8988T (cell line): ENCODE measurements around the gene MYL3.

ENCODE experiments used
- DNase-seq: peaks from one replicate; pipeline ENCODE4 v3.0.0; 2011

The MYL3 gene

DNA sequence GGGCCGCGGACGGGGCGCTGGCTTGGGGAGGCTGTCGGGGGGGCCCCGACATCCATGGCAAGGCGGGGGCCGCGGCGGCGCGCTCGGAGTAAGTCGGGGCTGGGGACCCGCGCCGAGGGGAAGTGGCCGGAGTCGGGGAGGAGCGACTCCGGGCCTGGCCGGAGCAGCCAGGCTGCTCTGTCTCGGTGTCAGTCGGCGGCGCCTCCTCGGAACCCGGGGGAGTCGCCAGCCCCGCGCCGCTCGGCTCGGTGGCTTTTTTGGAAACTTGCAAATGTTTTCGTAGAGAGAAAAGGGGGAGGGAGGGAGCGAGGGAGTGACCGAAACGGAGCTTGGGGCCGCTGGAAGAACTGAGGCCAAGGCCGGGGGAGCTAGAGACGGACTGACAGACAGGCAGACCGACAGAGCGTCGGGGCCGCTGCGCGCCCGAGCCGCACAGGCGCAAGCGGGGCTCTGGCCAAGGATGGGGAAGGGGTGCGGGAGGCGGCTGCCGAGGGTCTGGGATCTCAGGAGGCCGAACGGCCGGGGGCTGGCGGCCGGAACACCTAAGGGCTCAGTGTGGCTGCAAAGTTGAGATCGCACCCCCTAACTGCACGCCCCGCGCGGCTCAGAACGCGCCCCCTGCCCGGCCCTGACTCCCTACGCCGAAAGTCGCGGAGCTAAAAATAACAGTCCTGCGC is 19.3 kb upstream of the MYL3 start:
- peak; percentile 84 for DNase-seq

DNA sequence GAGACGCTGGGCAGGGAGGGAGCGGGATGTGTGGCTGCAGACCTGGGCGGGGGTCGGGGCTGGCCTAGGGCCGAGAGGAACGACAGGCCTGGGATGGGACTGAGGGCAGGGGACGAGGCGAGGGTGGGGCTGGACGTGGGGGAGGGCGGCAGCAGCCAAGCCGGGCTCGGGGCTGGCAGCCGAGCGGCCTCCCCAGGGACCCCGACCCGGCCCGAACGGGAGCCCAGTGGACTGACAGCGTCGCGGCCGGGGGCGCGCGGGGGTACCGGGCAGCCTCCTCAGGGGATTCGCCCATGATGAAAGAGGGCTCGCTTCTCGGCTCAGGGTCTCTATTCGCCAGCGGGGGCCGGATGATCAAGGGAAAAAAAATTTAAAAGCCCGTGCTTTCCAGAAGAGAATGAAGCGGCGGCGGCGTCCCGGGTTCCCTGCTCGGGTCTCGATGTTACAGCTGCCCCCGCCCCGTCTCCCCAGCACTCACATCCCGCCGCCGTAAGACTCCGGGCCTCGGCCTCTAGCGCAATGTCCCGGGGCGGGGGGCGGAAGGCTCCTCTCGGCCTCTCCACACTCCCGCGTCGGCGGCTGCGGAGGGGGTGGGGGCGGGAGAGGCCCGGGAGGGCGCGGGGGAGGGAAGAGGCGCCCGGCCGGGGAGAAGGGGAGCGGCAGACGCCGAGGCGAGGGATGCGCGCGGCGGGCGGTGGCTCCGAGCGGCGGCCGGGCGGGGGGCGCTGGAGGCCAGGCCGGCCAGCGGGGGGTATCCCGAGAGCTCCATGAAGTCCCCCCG is 18.5 kb upstream of the MYL3 start:
- peak; percentile 72 for DNase-seq

DNA sequence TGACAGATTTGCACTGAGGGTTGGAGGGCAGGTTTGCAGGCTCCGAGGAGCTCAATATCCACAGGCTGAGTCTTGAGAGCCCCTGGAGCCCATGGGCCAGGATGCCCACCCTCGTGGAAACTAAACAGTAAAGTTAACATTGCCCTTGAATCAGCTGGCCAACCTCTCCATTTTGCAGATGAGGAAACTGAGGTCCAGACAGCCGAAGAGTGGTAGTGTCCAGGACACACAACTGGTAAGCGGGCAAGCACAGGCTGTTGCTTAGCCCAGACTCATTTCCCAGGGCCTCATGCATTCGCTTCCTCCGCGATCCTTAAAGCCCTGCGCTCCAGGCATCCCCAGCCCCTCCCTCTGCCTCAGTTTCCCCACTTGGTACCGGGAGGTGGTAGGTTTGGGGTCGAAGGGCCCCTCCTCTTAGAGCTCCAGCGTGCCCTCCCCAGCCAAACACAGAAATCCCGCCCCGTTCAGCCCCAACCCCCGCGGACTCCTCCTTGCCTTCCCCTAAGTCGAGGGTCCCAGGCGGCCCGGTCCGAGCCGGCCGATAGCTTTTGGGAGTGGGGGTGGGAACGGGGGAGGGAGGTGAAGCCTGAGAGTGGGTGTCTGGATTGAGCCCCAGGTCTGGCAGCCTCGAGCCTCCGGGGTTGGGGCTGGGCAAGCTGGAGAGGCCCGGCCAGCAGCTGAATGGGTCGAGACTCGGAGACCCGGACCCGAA is 17.8 kb upstream of the MYL3 start:
- no peak for DNase-seq

DNA sequence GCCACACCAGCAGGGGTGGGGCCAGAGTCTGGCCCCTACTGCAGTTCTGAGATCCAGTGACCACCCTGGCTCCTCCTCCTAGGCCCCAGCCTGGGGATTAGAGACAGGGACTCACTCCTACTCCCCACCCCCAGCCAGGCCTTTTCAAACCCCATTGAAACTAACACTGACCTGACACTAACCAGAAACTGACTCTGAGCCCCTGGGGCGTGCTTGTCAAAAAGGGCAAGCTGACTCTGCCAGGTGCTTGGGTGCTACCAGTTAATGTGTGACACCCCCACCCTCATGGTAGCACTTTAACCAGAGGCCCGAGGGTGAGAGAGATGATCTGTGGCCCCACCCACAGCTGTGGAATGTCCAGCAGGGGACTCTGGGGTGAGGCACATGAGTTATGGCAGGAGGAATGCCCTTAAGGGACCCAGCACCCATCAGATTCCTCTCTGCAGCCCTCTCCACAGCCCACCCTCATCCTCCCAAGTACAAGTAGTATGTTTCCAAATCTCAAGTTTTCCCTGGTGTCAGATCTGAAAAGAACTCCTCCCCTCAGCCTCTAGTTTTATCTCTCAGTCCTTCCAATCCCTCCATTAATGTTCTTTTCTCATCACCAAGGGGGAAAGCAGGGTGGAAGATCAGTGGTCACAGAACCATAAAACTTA is 15.7 kb upstream of the MYL3 start:
- DNase-seq: no peak

DNA sequence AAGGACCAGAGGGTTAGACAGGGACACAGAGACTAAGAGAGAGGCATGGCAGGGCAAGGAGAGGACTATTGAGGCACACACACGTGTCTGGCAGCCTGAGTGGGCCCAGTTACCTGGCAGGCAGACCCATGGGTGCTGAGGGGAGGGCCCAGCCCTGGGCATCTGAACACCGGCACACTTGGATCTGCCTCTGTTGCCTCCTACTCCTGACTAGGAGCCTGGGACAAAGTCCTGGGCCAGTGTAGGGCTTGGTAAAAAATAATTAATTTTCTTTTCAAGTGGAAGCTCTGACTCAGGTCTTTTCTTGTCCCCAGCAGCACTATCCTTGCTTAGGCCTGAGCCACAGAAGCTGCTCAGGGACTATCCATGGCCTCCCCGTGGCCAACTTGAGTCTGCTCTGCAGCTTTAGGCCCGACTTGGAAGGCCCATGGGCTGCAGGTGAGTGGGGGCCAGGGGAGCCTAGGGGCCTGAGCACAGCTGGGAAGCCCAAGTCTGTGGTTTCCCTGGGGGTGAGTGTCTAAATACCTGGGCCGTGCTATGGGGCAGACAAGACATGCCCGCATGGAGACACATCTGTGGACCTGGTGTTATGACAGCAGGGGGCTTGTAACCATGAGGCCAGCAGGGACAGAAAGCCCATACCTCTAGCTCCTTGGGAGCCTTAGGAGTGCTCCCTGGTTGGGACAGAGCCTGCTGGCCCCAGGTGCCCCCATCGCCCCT is 14.3 kb upstream of the MYL3 start, which contains the start of gene PTH1R:
Gene PTH1R, plus strand, starts transcription at position 316 of the 720 bp plus-strand sequence. CDS start 5,839 bp downstream, outside the sequence.
- no peak for DNase-seq

DNA sequence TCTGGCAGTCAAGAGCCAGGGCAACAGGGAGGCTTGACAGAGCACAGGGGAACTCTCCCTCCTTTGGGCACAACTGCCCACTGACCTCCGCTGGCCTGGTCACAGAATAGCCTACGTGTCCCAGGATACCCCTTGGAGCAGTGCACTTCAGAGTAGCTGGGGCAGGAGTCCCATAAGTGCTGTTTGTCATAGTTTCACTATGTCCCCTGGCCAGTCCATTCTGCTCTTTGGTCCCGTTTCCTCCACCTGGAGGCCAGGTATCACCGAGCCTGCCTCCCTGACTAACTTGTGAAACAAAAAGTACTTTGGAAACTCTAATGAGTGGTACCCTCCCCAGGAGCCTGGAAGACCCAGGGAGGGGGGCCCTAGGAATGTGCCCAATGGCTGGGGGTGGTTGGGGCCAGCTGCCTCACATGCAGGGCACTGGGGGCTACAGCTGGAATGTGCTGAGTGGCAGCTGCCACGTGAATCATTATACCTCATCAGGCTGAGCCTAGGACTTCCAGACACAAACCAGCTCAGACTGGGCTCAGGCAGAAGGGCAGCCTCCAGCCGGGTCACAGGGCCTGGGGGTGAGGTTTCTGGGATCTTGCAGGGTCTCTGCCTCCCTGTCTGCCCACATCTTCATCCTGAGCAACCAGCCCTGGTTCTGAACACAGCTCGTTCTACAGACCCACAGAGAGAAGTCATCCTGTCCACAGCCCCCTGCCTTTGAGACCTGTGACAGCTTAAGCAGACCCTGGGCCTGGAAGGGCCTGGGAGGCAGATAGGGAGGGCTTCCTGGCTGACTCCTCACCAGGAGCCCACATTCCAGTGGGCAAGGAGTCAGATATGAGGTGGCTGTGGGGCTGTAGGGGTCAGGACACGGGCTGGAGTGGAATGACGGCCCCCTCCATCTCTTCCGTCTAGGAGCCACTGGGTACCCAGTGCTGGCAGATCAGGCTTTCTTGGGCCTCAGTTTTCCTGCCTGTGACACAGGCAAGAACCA is 13.4 kb upstream of the MYL3 start:
- DNase-seq: no peak

DNA sequence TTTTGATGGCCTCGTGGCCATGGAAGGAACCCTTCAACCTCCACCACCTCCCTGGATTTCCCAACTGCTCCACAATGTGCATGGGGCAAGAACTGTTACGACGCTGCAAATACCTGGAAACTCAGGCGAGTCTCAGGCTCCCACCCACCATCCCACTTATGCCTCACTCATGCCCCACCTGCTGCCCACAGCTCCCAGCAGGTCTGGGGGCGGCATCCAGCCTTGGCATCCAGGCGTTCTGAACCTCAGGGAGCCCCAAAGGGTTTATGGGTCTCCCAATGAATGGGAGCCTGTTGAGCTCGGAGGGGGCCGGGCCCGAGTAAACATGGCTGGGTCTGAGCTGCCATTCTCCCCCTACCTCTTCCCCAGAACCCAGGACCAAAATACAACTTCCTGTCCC is 12.3 kb upstream of the MYL3 start:
- no peak for DNase-seq

DNA sequence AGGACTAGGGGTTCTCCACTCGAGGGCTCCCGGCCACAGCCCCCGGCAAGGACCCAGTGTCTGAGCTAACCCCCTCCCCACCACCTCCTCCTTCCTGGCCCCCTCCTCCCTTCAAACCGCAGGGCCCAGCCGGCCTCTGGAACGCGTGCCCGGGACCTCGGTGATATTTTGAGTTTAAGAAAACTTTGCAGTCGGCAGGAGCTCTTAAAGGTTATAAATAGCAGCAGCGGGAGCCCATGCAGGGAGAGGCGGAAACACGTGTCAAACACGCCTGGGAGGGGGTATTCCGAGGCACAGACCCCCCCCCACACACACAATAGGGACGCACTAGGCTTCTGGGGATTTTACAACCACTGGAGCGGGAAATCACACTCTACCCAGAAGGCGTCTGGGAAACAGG is 11.2 kb upstream of the MYL3 start:
- no peak for DNase-seq

DNA sequence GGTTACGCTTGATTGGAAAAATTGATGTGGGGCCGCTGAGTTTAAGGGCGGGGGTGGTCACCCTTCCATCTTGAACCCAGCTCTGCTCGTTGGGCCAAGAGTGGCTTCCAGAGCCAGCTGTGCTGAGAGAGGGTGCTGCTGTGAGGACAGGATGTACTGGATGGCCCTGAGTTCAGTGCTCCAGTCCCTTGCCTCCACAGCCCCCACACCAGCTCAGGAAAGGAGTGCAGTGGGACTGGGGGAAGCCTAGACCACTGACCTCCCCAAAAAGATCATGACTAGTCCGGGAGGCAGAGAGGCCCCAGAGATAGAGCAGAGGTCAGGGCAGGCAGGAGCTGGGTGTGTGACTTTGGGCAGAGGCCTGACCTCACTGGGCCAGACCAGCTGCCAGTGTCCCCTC is 10.3 kb upstream of the MYL3 start:
- no peak for DNase-seq

DNA sequence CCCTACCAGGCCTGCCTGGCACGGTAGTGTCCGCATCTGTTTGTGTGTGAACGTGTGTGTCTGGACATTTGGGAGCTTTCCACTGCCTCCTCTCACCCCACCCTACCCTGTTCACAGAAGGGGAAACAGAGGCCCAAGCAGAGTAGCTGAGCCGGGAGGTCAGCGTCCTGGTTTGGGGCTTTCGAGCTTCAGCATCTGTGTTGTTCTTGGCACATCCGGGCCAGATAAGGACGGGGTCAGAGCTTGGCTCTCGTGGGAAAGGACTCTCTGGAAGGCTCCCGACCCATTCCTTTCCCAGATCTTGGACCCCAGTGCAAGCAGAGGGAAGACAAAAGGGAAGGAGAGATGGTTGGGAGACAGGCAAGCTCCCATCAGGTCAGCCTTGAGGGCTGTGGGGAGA is 8.0 kb upstream of the MYL3 start:
- no peak for DNase-seq

DNA sequence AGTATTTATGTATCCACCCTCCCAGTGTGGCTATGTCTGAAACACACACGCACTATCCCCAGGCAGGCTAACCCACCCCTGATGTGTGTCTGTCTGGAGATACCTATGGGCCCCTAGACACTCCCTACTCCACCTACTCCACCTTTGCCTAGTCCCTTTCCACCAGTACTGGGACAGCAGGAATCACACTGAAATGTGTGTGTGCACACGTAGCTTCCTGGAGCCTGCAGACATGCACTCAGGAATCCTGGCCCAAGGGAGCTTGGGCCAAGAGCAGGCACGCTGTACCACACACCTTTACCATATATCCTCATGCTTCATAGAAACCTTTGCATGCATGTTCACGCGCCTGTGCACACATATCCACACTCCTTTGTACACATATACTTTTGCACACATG is 7.4 kb upstream of the MYL3 start:
- no peak for DNase-seq

DNA sequence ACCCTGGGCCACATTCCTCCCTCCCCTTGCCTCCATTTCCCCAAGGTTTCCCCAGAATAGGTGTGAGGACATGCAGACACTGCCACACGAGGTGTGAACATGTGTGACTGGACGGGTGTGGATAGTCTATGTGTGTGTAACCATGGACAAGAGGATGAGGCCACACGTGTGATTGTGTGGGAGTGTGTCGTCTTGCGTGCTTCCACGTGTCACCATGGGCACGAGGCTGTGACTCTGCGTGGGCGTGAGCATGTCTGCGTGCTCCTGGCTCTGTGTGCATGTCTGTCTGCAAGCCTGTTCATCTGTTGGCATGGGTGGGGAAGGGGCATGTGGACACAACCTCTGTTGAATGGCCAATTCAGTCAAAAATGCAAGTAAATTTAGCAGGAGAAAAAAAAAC is 6.2 kb upstream of the MYL3 start:
- no peak for DNase-seq

DNA sequence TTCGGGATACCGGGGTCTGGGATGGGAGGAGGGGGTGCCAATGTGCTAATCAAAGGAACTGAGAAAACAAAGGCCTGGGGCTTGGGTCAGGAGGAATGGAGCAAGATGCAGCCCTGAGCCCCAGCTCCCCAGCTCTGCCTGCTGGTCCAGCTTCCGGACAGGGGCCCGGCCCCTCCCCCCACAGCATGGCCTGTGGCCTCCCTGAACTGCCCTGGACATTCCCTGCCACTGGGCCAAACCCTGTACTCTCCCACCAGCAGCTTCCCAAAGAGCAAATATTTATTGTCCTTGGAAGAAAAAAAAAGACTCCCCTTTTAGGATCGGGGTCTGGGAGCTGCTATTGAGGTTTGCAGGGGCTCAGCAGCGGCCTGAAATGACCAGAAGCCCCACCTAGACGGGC is 5.7 kb upstream of the MYL3 start:
- DNase-seq: no peak

DNA sequence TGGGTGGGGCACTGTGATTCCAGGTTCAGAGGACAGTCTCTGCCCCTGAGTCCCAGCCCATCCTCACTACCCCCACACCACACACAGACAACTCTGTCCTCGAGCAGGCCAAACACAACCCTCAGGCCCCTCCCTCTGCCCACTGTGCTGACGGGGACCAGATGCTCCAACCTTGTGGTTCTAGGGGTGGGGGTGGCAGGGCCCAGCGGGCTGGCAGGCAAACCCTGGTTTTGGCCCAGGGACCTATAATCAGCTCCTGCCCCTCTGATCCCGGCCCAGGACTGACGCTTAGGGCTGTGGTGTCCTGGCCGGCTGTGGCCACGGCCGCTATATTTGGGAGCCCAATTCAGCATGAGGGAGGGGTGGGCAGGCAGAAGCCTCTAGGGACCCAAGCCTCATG is 5.0 kb upstream of the MYL3 start:
- DNase-seq: no peak

DNA sequence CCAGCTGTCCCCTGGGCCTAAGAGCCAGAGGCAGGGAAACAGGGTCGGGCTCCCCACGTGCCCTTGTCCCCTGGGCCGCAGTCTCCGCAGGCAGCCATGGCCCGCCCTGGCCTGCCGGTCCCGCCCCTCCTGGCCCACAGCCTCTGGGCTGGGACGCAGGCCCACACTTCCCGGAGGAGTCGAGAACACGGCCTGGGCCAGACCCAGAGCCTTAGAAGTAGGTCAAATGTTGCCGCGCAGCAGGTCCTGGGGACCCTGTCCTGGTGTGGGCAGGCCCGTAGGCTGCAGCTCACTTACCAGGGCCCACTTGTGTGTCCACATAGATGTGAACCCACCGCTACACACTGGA is 4.3 kb upstream of the MYL3 start:
- DNase-seq: no peak

DNA sequence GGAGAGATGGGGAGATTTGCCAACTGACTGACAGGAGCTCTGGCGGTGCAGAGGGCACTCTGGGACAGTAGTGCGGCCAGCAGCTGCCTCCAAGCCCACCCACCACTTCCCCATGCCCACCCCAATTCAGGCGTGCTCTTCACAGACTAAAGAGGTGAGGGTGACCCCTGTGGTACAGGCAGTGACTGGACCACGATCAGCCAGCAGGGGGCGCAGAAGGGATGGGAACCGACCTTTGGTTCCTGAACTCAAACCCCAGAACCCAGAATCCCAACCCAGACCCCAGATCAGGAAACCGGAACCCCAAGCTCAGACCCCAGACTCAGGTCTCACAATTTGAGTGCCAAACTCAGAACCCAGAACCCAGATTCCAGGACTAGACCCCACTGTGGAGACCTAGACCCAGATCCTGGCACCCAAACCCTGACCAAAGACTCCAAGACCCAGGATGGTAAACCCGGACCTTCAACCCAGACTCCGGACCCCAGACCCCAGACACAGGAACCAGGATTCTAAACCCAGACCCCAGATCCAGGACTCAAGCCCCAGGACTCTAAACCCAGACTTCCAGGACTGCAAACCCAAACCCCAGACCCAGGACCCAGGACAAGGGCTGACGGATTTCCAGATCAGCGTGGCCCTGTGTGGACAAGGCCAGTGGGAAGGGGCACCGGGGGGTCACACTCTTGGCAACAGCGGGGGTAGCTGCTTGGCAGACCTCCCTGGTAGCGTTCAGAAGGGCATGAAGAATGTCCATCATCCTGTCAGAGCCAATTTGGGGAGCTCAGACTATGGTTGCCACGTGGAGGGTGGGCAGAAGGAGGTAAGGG is 3.7 kb upstream of the MYL3 start:
- peak; percentile 80 for DNase-seq

DNA sequence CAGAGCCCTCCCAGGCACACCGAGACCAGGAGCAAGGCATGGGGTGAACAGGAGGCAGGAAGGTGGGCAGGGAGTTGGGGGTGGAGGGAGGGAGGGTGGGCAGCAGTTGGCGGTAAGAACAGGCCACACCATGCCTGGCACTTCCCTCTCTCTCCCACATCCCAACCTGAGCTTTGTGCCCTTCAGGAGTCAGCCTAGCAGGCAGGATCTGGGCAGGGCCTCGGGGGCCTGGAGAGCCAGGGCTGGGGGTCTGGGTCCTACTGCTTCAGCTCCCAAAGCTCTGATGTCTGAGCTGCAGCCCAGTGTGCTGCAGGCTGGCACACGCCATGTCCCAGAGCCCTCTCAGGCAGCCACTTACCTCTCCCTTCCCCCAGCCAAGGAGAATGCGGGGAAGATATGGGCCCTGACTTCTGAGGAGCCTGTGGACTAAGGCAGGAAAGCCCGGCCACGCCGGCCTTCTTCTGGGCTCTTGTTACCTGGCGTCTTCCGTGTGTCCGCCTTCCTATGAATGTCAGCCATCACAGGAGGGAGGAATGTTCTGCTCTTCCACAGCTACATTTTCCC is 2.9 kb upstream of the MYL3 start:
- no peak for DNase-seq

DNA sequence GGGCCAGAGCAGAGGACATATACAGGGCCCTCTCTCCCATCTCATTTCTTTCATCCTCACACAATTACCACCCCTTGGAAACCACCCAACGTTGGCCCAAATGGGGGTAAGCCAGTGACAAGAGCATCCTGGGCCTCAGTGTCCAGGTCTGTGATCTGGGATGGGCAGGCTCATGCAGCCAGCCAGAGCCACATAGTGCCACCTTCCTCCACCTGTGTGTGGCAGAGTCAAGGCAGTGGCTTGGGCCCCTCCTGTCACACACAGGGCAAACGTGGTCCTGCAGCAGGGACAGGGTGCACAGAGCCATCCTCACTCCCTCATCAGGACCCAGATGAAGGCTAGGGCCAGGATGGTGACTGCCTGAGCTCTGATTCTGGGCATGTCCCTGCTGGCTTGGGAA is 2.3 kb upstream of the MYL3 start:
- no peak for DNase-seq

DNA sequence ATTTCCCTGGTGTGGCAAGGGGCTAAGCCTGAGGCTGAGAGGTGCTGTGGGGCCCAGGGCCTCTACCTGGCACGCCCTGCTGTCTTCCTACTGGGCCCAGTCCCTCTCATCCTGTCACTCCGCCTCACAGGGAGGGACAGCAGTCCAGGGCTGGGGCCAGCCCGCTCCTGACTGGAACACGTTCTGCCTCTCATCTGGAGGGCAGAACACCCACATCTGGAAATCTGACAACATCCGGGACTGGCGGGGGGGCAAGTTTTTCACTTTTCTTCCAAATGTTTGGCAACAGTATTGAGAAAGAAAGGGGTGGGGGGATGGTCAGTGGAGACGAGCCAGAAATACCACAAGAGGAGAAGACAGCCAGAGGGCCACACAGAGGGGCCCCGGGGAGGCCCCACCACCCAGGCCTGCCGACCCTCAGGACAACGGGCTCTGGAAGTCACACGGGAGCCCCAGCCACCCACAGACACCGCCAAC is 1.8 kb upstream of the MYL3 start:
- no peak for DNase-seq
